Trophoblast cell (in vitro differentiated cells and primary cell): Measurements from ENCODE around the gene FHIT.

Experiments
- DNase-seq, 2 donors: peaks; one replicate each; pipeline ENCODE4 v3.0.0-alpha.2; 2016
- H2AFZ ChIP-seq: 2 replicates; pipeline ENCODE4 v1.6.1; 2013; ENCODE audit warnings: low read length, moderate library complexity, mild to moderate bottlenecking; ENCODE audit not compliant: insufficient read depth, poor library complexity
- H2AK5ac ChIP-seq: 2 replicates; pipeline ENCODE4 v1.6.1; 2013; ENCODE audit warnings: mild to moderate bottlenecking, low read length
- H2BK120ac ChIP-seq: 2 replicates; pipeline ENCODE4 v1.6.1; 2013; ENCODE audit warnings: low read length, mild to moderate bottlenecking, moderate library complexity; ENCODE audit not compliant: insufficient read depth, poor library complexity
- H2BK12ac ChIP-seq: 2 replicates; pipeline ENCODE4 v1.6.1; 2013; ENCODE audit warnings: mild to moderate bottlenecking, low read length, moderate library complexity
- H2BK5ac ChIP-seq: 2 replicates; pipeline ENCODE4 v1.6.1; 2013; ENCODE audit warnings: low read length, low read depth, moderate library complexity, mild to moderate bottlenecking; ENCODE audit not compliant: poor library complexity
- H3K14ac ChIP-seq: 2 replicates; pipeline ENCODE4 v1.6.1; 2013; ENCODE audit warnings: mild to moderate bottlenecking, low read length
- H3K18ac ChIP-seq: 2 replicates; pipeline ENCODE4 v1.6.1; 2013; ENCODE audit warnings: mild to moderate bottlenecking, low read length
- H3K23ac ChIP-seq: 2 replicates; pipeline ENCODE4 v1.6.1; 2013; ENCODE audit warnings: low read length
- H3K27ac ChIP-seq: 2 replicates; pipeline ENCODE4 v1.5.1; 2013; ENCODE audit warnings: low read depth, mild to moderate bottlenecking, inconsistent platforms, low read length, moderate library complexity
- H3K27me3 ChIP-seq: 2 replicates; pipeline ENCODE4 v1.6.1; 2013; ENCODE audit warnings: inconsistent platforms, mild to moderate bottlenecking, low read length, moderate library complexity; ENCODE audit not compliant: insufficient read depth
- H3K36me3 ChIP-seq, 2 experiments: 1 replicate in 1 of 2; 2 replicates in 1 of 2; pipeline ENCODE4 v1.6.1; 2013; ENCODE audit warnings: low read length in 2 of 2, mild to moderate bottlenecking in 2 of 2, moderate library complexity in 1 of 2; ENCODE audit not compliant: insufficient read depth in 2 of 2, control insufficient read depth in 1 of 2
- H3K4ac ChIP-seq: 2 replicates; pipeline ENCODE4 v1.6.1; 2013; ENCODE audit warnings: low read depth, mild to moderate bottlenecking, low read length, moderate library complexity
- H3K4me1 ChIP-seq, 2 experiments: 1 replicate in 1 of 2; 2 replicates in 1 of 2; pipeline ENCODE4 v1.6.1; 2013; ENCODE audit warnings: low read length in 2 of 2, mild to moderate bottlenecking in 2 of 2, moderate library complexity in 1 of 2; ENCODE audit not compliant: insufficient read depth in 2 of 2, control insufficient read depth in 1 of 2
- H3K4me2 ChIP-seq: 2 replicates; pipeline ENCODE4 v1.6.1; 2013; ENCODE audit warnings: inconsistent platforms, mild to moderate bottlenecking, low read length, moderate library complexity
- H3K4me3 ChIP-seq: 2 replicates; pipeline ENCODE4 v1.5.1; 2013; ENCODE audit warnings: mild to moderate bottlenecking, low read depth, low read length, inconsistent platforms
- H3K79me1 ChIP-seq: one replicate; pipeline ENCODE4 v1.6.1; 2013; ENCODE audit warnings: low read length
- H3K79me2 ChIP-seq: 2 replicates; pipeline ENCODE4 v1.6.1; 2013; ENCODE audit warnings: low read length, mild to moderate bottlenecking; ENCODE audit not compliant: control insufficient read depth, insufficient read depth, poor library complexity
- H3K9ac ChIP-seq: 2 replicates; pipeline ENCODE4 v1.6.1; 2013; ENCODE audit warnings: mild to moderate bottlenecking, low read length
- H3K9me3 ChIP-seq: 2 replicates; pipeline ENCODE4 v1.6.1; 2013; ENCODE audit warnings: low read depth, mild to moderate bottlenecking, control low read depth, inconsistent platforms, low read length; ENCODE audit not compliant: insufficient read depth
- H4K12ac ChIP-seq: 2 replicates; pipeline ENCODE4 v1.6.1; 2013; ENCODE audit warnings: low read depth, mild to moderate bottlenecking, low read length, moderate library complexity
- H4K8ac ChIP-seq: 2 replicates; pipeline ENCODE4 v1.6.1; 2013; ENCODE audit warnings: low read depth, mild to moderate bottlenecking, low read length, moderate library complexity
- H4K91ac ChIP-seq: one replicate; pipeline ENCODE4 v1.6.1; 2013; ENCODE audit warnings: low read depth, mild to moderate bottlenecking, low read length, moderate library complexity
- WGBS: extraction: QIAGEN DNeasy Blood & Tissue Kit; methylation state at CpG from one replicate; pipeline ENCODE4 v1.1.7; 2013; ENCODE audit warnings: missing lambda C conversion rate; ENCODE audit not compliant: insufficient read length, insufficient coverage; ENCODE audit errors: extremely low coverage; 5-methylcytosine and 5-hydroxymethylcytosine counted together

Gene FHIT

DNA sequence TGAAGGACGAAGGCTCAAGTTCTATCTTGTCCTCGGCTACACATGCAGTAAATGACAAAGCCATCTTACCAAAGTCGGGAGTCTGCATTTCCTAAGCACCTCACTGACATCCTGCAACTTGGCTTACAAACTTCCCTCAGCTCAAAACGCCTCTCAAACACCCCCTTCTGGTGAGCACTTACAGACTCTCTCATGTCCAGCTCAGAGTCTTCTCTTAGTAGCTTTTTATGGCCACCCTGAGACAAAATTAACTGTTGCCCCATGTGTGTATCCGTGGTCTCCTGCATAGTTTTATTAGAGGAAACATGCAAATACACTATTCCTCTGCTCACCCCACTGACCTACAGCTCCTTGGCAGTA is 819.7 kb downstream of the FHIT start:
- no peak overlapping the region for H4K12ac ChIP-seq
- no peaks in the 10 kb centered on the region for H3K9me3 ChIP-seq
- no peak overlapping the region for H3K4me2 ChIP-seq
- H3K9ac ChIP-seq, result no peak overlapping the region
- H3K79me2 ChIP-seq, result no peaks in the 10 kb centered on the region
- H4K91ac ChIP-seq, result no peak overlapping the region
- no peak overlapping the region for H3K18ac ChIP-seq
- no peak overlapping the region for H3K14ac ChIP-seq
- H2BK120ac ChIP-seq, result no peak overlapping the region
- no peak overlapping the region for H2BK12ac ChIP-seq
- no peak overlapping the region for H3K4ac ChIP-seq
- H2AFZ ChIP-seq, result no peak overlapping the region
- no CpG with 5 or more reads among the region's 5 CpGs for WGBS
- H3K4me1 ChIP-seq, result no peaks in the 10 kb centered on the region
- H3K36me3 ChIP-seq, result no peaks in the 10 kb centered on the region
- H4K8ac ChIP-seq, result no peak overlapping the region
- H2BK5ac ChIP-seq, result no peak overlapping the region
- H3K79me1 ChIP-seq, result no peaks in the 10 kb centered on the region
- no peak overlapping the region for H3K4me3 ChIP-seq
- H3K23ac ChIP-seq, result no peak overlapping the region
- H3K27ac ChIP-seq, result no peak overlapping the region
- H3K27me3 ChIP-seq, result no peaks in the 10 kb centered on the region
- peak in 1 of 2 donors; percentile 24 for DNase-seq
- no peak overlapping the region for H2AK5ac ChIP-seq

DNA sequence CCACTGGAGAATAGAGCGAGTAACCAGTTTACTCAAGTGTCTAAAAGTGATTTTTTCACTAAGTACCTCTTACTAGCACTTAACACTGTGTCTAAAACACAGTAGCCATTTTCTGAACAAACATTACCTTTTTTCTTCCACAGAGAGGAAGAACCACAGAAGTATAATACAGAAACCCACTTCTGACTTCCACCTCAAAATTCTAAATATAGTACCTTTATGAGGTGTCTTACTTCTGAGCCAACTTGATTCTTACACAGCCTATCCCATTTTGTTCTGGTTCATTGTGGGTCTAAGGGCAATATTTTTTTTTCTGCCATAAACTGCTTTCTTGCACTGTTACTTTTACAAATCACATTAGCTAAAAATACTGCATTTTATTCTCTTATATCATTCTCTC is 821.0 kb downstream of the FHIT start:
- no peak overlapping the region for H3K18ac ChIP-seq
- no peak overlapping the region for H3K4me2 ChIP-seq
- no peaks in the 10 kb centered on the region for H3K36me3 ChIP-seq
- H4K91ac ChIP-seq, result no peak overlapping the region
- no peak overlapping the region for H2AFZ ChIP-seq
- no peak overlapping the region for H4K8ac ChIP-seq
- no peak overlapping the region for H2BK5ac ChIP-seq
- H3K79me2 ChIP-seq, result no peaks in the 10 kb centered on the region
- no peaks in the 10 kb centered on the region for H3K27me3 ChIP-seq
- no peaks in the 10 kb centered on the region for H3K4me1 ChIP-seq
- H3K14ac ChIP-seq, result no peak overlapping the region
- H3K9me3 ChIP-seq, result no peaks in the 10 kb centered on the region
- no peak overlapping the region for H3K9ac ChIP-seq
- H3K4me3 ChIP-seq, result no peak overlapping the region
- no peak overlapping the region for H2BK12ac ChIP-seq
- no peak overlapping the region for H4K12ac ChIP-seq
- H3K79me1 ChIP-seq, result no peaks in the 10 kb centered on the region
- H3K27ac ChIP-seq, result no peak overlapping the region
- no peak for DNase-seq
- no peak overlapping the region for H2BK120ac ChIP-seq
- no peak overlapping the region for H3K23ac ChIP-seq
- no CpG with 5 or more reads among the region's 1 CpG for WGBS
- no peak overlapping the region for H2AK5ac ChIP-seq
- no peak overlapping the region for H3K4ac ChIP-seq

DNA sequence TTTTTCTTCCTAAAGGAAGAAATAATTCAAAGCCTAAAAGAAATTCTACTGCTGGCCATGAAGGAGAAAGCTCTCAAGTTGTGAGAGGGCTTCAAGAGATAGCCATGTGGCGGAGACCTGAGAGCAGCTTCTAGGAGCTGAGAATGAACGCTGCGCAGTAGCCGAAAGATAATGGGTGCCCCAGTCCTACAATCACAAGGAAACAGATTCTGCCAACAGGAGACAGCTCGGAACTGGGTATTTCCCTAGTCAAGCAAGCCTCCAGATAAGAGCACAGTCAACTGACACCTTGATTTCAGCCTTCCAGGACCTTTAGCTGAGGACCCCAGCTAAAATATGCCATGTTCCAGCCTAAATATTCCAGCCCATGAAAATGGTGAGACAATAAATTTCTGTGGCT is 824.1 kb downstream of the FHIT start:
- Histone ChIP-seq H3K23ac (no peak overlapping the region), H4K91ac (peak overlapping the region; percentile 11), H3K27ac (no peak overlapping the region), H3K18ac (no peak overlapping the region), H3K9me3 (no peaks in the 10 kb centered on the region), H3K36me3 (no peaks in the 10 kb centered on the region), H3K4me3 (no peak overlapping the region), H3K9ac (no peak overlapping the region), H4K8ac (no peak overlapping the region), H2BK12ac (no peak overlapping the region), H2BK120ac (no peak overlapping the region), H3K79me1 (no peaks in the 10 kb centered on the region), H2BK5ac (no peak overlapping the region), H4K12ac (no peak overlapping the region), H3K79me2 (no peaks in the 10 kb centered on the region), H3K14ac (no peak overlapping the region), H3K4ac (no peak overlapping the region), H3K4me2 (no peak overlapping the region), H2AK5ac (no peak overlapping the region), H2AFZ (no peak overlapping the region), H3K4me1 (no peaks in the 10 kb centered on the region), H3K27me3 (no peaks in the 10 kb centered on the region)
- no peak for DNase-seq
- WGBS, result no CpG with 5 or more reads among the region's 5 CpGs

DNA sequence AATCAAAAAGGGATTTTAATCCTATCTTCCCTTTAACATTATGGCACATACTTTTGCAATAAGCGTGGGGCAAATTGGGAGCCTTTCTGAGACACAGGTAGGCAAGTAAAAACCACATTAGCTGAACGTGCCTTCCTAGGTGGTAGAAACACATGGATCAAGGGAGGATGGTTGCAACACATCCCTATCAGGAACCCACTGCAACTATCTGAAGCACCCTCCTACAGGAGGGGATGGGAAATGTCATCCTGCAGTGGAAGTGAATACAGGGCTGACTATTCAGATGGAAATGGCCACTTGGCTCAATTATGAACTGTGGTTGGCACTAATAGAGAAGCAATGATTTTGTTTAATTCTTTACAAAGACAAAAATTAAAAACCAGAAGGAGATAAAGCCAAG is 826.3 kb downstream of the FHIT start:
- H2BK120ac ChIP-seq, result no peak overlapping the region
- H2BK5ac ChIP-seq, result no peak overlapping the region
- no peaks in the 10 kb centered on the region for H3K36me3 ChIP-seq
- H2BK12ac ChIP-seq, result no peak overlapping the region
- no peak overlapping the region for H4K91ac ChIP-seq
- H3K27ac ChIP-seq, result no peak overlapping the region
- H3K9me3 ChIP-seq, result no peaks in the 10 kb centered on the region
- no peaks in the 10 kb centered on the region for H3K4me1 ChIP-seq
- no peak overlapping the region for H3K4me3 ChIP-seq
- no peak overlapping the region for H3K18ac ChIP-seq
- no peak overlapping the region for H3K4me2 ChIP-seq
- H4K12ac ChIP-seq, result no peak overlapping the region
- H4K8ac ChIP-seq, result no peak overlapping the region
- H3K79me2 ChIP-seq, result no peaks in the 10 kb centered on the region
- H3K27me3 ChIP-seq, result no peaks in the 10 kb centered on the region
- no peak overlapping the region for H3K23ac ChIP-seq
- WGBS, result no CpG with 5 or more reads among the region's 2 CpGs
- H3K4ac ChIP-seq, result no peak overlapping the region
- H2AK5ac ChIP-seq, result no peak overlapping the region
- DNase-seq, result no peak
- H3K9ac ChIP-seq, result no peak overlapping the region
- H3K14ac ChIP-seq, result no peak overlapping the region
- no peak overlapping the region for H2AFZ ChIP-seq
- H3K79me1 ChIP-seq, result no peaks in the 10 kb centered on the region
